ENCODE measurements around the gene CD83. TPM values are rescaled to one million over a fixed set of nuclear protein-coding genes. Genes with fewer than 3 reads are reported as not detected.

The CD83 gene
- total RNA-seq, 1 experiment from 2014 or later: 7.0 TPM

GRCh38 chr6:14107711-14108494, 9.7 kb upstream of the CD83 start:
- peaks cover 16% of the 10 kb centered on the region for H3K9me3 ChIP-seq (ENCODE audit: control insufficient read depth, low read depth, low read length)
- H2BK12ac ChIP-seq (ENCODE audit: insufficient read length, low read depth, low read length): no peak overlapping the region
- no peak overlapping the region for H3K14ac ChIP-seq (ENCODE audit: insufficient read depth, low read length)
- Mint-ChIP-seq H3K4me1 (0 out of 4 replicates have a peak, but pooled peaks cover 0 to 3% of the 10 kb centered on the region in 2 experiments), H3K27me3 (ENCODE audit: low read depth) (peaks cover 12% of the 10 kb centered on the region), H3K9me3 (peaks cover 20 to 22% of the 10 kb centered on the region in 2 experiments), H3K36me3 (ENCODE audit: insufficient read depth in 1 of 3, low read depth in 3 of 3) (peaks cover 14 to 21% (median 16%) of the 10 kb centered on the region in 3 experiments), H3K4me3 (no peak overlapping the region), H3K27ac (no peak overlapping the region)
- no peak overlapping the region for H3K27ac ChIP-seq (ENCODE audit: insufficient read length, low read depth, low read length)
- no peaks in the 10 kb centered on the region for H4K20me1 ChIP-seq (ENCODE audit: control insufficient read depth, insufficient read depth, insufficient read length)
- no peak overlapping the region for H2BK15ac ChIP-seq (ENCODE audit: low read depth, low read length)
- H3K9ac ChIP-seq (ENCODE audit: extremely low read depth, insufficient read length, low read length): no peak overlapping the region
- H3K4me1 ChIP-seq (ENCODE audit: insufficient read depth, low read length): no peaks in the 10 kb centered on the region
- no peak overlapping the region for H3K4ac ChIP-seq (ENCODE audit: low read depth, low read length)
- H3K4me2 ChIP-seq (ENCODE audit: insufficient read depth, insufficient read length, low read length): no peak overlapping the region
- H3K79me2 ChIP-seq (ENCODE audit: insufficient read depth, low read length): no peaks in the 10 kb centered on the region
- no CpG with 5 or more reads among the region's 5 CpGs for WGBS (ENCODE audit: extremely low coverage, insufficient read length, low lambda C conversion rate)
- no peak overlapping the region for H2BK120ac ChIP-seq (ENCODE audit: low read depth, low read length, poor library complexity, severe bottlenecking)
- no peak overlapping the region for H4K91ac ChIP-seq (ENCODE audit: insufficient read length, low read depth, low read length)
- no peak overlapping the region for H3K56ac ChIP-seq (ENCODE audit: insufficient read length, low read depth, low read length)
- no peaks in the 10 kb centered on the region for H3K23me2 ChIP-seq (ENCODE audit: insufficient read length, low read depth, low read length, poor library complexity, severe bottlenecking)
- H3K27me3 ChIP-seq (ENCODE audit: insufficient read depth, low read length): no peaks in the 10 kb centered on the region
- no peak overlapping the region for H2AK5ac ChIP-seq (ENCODE audit: insufficient read length, low read length)
- no peak overlapping the region for H4K8ac ChIP-seq (replicated peaks; ENCODE audit: insufficient read length, low read depth, low read length)
- H2AFZ ChIP-seq (ENCODE audit: low read length): no peak overlapping the region
- H4K5ac ChIP-seq (ENCODE audit: insufficient read length, low read depth, low read length): no peak overlapping the region
- no peaks in the 10 kb centered on the region for H3K79me1 ChIP-seq (ENCODE audit: insufficient read depth, low read depth, low read length, poor library complexity, severe bottlenecking)
- H3T11ph ChIP-seq (ENCODE audit: low read length): no peak overlapping the region
- TF ChIP-seq CTCF (conservative IDR thresholded peaks at IDR 0.05): no peak
- H3K23ac ChIP-seq (ENCODE audit: insufficient read length, low read depth, low read length): no peak overlapping the region
- DNase-seq: no peak
- H2BK20ac ChIP-seq (ENCODE audit: low read depth, low read length, poor library complexity, severe bottlenecking): no peak overlapping the region
- H3K18ac ChIP-seq (ENCODE audit: insufficient read length, low read depth, low read length): no peak overlapping the region
- no peak overlapping the region for H2BK5ac ChIP-seq (ENCODE audit: insufficient read length, low read length)
